K562 (cell line): Measurements from ENCODE around the gene GLIPR1L2.

Source experiments
- CCNT2 ChIP-seq: IDR thresholded peaks from 2 replicates; pipeline ENCODE4 v1.6.1; 2011; ENCODE audit warnings: borderline replicate concordance, low read depth, mild to moderate bottlenecking, moderate library complexity, mixed read lengths, low read length; ENCODE audit not compliant: insufficient read length; ENCODE audit errors: extremely low read depth
- NFIC ChIP-seq: fragments of 450-650 bp; IDR thresholded peaks from 2 replicates; pipeline ENCODE4 v1.6.1; 2017; ENCODE audit warnings: mild to moderate bottlenecking, inconsistent platforms
- NR2F6 ChIP-seq: fragments of 450-650 bp; formaldehyde crosslinking; IDR thresholded peaks from 2 replicates; pipeline ENCODE4 v1.4.0; 2020; ENCODE audit warnings: mild to moderate bottlenecking
- RBM25 ChIP-seq: fragments of 200-400 bp; formaldehyde crosslinking; IDR thresholded peaks from 2 replicates; pipeline ENCODE4 v1.6.1; 2018; ENCODE audit warnings: low read length, low read depth, moderate library complexity; ENCODE audit not compliant: severe bottlenecking
- TF ChIP-seq, protein P1 (sequence below): fragments of 450-650 bp; IDR thresholded peaks from 2 replicates; pipeline ENCODE4 v1.6.1; 2016; ENCODE audit warnings: mild to moderate bottlenecking, moderate library complexity
- TF ChIP-seq, protein P2 (sequence below): fragments of 450-650 bp; formaldehyde crosslinking; IDR thresholded peaks from 2 replicates; pipeline ENCODE4 v1.4.0; 2020; ENCODE audit warnings: mild to moderate bottlenecking

DNA sequence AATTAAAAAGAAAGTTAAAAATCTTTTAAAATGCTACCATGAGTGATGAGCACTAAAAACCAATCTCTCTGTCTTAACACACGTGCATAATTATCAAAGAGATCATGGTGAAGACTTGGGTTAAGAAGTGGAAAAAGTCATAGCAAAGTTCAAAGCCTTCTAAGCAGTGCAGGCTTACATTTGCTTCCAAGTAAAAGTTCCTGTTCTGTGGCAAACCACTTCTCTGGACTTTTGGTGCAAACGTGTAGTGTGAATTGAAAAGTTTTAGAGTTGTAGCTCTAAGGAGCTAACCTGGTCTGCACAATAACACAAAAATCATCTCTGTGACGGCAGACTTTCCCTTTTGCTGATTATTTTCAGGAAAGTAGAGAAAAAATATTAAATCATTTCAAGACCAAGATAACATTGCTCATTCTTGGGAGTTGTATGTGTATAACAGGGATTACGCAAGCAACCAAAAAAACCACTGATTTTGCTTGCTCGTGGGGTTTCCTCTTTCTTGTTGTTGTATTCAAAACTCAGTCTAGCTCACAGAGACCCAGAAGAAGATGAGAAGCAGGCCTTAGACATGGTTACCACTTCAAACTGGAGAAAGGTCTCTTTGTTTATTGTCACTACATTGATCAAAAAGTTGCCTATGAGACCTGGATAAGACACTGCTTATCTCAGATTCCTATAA, 87.4 kb downstream of the GLIPR1L2 start:
- TF ChIP-seq CCNT2 (no peak), NR2F6 (CRISPR knock-in tag) (no peak), RBM25 (no peak), NFIC (no peak)
- TF ChIP-seq, protein P1, sequence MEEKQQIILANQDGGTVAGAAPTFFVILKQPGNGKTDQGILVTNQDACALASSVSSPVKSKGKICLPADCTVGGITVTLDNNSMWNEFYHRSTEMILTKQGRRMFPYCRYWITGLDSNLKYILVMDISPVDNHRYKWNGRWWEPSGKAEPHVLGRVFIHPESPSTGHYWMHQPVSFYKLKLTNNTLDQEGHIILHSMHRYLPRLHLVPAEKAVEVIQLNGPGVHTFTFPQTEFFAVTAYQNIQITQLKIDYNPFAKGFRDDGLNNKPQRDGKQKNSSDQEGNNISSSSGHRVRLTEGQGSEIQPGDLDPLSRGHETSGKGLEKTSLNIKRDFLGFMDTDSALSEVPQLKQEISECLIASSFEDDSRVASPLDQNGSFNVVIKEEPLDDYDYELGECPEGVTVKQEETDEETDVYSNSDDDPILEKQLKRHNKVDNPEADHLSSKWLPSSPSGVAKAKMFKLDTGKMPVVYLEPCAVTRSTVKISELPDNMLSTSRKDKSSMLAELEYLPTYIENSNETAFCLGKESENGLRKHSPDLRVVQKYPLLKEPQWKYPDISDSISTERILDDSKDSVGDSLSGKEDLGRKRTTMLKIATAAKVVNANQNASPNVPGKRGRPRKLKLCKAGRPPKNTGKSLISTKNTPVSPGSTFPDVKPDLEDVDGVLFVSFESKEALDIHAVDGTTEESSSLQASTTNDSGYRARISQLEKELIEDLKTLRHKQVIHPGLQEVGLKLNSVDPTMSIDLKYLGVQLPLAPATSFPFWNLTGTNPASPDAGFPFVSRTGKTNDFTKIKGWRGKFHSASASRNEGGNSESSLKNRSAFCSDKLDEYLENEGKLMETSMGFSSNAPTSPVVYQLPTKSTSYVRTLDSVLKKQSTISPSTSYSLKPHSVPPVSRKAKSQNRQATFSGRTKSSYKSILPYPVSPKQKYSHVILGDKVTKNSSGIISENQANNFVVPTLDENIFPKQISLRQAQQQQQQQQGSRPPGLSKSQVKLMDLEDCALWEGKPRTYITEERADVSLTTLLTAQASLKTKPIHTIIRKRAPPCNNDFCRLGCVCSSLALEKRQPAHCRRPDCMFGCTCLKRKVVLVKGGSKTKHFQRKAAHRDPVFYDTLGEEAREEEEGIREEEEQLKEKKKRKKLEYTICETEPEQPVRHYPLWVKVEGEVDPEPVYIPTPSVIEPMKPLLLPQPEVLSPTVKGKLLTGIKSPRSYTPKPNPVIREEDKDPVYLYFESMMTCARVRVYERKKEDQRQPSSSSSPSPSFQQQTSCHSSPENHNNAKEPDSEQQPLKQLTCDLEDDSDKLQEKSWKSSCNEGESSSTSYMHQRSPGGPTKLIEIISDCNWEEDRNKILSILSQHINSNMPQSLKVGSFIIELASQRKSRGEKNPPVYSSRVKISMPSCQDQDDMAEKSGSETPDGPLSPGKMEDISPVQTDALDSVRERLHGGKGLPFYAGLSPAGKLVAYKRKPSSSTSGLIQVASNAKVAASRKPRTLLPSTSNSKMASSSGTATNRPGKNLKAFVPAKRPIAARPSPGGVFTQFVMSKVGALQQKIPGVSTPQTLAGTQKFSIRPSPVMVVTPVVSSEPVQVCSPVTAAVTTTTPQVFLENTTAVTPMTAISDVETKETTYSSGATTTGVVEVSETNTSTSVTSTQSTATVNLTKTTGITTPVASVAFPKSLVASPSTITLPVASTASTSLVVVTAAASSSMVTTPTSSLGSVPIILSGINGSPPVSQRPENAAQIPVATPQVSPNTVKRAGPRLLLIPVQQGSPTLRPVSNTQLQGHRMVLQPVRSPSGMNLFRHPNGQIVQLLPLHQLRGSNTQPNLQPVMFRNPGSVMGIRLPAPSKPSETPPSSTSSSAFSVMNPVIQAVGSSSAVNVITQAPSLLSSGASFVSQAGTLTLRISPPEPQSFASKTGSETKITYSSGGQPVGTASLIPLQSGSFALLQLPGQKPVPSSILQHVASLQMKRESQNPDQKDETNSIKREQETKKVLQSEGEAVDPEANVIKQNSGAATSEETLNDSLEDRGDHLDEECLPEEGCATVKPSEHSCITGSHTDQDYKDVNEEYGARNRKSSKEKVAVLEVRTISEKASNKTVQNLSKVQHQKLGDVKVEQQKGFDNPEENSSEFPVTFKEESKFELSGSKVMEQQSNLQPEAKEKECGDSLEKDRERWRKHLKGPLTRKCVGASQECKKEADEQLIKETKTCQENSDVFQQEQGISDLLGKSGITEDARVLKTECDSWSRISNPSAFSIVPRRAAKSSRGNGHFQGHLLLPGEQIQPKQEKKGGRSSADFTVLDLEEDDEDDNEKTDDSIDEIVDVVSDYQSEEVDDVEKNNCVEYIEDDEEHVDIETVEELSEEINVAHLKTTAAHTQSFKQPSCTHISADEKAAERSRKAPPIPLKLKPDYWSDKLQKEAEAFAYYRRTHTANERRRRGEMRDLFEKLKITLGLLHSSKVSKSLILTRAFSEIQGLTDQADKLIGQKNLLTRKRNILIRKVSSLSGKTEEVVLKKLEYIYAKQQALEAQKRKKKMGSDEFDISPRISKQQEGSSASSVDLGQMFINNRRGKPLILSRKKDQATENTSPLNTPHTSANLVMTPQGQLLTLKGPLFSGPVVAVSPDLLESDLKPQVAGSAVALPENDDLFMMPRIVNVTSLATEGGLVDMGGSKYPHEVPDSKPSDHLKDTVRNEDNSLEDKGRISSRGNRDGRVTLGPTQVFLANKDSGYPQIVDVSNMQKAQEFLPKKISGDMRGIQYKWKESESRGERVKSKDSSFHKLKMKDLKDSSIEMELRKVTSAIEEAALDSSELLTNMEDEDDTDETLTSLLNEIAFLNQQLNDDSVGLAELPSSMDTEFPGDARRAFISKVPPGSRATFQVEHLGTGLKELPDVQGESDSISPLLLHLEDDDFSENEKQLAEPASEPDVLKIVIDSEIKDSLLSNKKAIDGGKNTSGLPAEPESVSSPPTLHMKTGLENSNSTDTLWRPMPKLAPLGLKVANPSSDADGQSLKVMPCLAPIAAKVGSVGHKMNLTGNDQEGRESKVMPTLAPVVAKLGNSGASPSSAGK, result no peak
- TF ChIP-seq, protein P2, sequence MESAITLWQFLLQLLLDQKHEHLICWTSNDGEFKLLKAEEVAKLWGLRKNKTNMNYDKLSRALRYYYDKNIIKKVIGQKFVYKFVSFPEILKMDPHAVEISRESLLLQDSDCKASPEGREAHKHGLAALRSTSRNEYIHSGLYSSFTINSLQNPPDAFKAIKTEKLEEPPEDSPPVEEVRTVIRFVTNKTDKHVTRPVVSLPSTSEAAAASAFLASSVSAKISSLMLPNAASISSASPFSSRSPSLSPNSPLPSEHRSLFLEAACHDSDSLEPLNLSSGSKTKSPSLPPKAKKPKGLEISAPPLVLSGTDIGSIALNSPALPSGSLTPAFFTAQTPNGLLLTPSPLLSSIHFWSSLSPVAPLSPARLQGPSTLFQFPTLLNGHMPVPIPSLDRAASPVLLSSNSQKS (CRISPR knock-in tag), result no peak
